ENCODE data around the gene RALGPS1. TPM values are rescaled to one million over a fixed set of nuclear protein-coding genes. Genes with fewer than 3 reads are reported as not detected.

RALGPS1 gene
- total and polyA plus RNA-seq, 2 of the 13 experiments (the other 11 are each of a cell fraction or from before 2014, with no cell fraction given) = 3.7 to 6.5 TPM

DNA sequence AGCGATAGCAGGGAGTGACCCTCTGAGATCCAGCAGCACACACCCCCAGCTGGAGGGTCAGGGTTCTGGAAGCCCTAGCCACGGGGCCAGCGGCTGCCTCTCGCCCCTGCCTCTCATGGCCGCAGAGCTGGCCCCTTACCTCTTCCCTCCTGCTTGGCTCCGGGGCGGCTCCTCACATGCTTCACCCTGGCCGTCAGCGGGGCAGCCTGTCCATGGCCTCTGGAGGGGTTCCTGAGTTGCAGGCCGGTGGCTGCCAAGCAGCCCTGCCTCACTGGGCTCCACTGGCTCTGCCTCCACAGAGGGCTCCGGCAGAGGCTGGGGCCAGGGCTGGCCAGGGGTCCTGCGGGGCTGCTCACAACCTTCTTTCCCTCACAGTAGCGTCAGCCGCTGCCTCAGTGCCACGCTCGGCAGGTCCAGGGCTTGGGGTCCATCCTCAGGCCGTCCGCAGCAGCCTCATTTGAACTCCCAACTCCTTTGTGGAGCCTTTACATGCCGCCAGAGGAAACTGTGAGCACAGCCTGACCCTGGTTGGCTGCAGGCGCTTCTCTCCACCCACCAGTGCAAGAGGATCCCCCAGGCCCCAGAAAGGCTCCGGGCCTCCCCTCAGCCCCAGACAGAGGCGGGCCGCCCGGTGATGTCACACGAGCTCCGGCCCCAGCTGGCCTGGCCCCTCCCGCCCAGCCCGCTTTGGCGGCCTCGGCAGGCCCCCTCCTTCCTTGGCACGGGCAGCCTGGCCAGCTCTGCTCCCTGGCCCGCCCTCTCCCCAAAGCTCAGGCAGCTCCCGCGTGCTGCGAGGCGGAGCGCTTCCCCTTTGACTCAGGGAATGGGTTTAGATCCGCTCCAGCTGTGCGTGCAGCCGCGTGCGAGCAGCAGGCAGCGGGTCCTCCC is 207.8 kb downstream of the RALGPS1 start, which contains the start of gene ANGPTL2 (continued):
- TF ChIP-seq, protein P1, sequence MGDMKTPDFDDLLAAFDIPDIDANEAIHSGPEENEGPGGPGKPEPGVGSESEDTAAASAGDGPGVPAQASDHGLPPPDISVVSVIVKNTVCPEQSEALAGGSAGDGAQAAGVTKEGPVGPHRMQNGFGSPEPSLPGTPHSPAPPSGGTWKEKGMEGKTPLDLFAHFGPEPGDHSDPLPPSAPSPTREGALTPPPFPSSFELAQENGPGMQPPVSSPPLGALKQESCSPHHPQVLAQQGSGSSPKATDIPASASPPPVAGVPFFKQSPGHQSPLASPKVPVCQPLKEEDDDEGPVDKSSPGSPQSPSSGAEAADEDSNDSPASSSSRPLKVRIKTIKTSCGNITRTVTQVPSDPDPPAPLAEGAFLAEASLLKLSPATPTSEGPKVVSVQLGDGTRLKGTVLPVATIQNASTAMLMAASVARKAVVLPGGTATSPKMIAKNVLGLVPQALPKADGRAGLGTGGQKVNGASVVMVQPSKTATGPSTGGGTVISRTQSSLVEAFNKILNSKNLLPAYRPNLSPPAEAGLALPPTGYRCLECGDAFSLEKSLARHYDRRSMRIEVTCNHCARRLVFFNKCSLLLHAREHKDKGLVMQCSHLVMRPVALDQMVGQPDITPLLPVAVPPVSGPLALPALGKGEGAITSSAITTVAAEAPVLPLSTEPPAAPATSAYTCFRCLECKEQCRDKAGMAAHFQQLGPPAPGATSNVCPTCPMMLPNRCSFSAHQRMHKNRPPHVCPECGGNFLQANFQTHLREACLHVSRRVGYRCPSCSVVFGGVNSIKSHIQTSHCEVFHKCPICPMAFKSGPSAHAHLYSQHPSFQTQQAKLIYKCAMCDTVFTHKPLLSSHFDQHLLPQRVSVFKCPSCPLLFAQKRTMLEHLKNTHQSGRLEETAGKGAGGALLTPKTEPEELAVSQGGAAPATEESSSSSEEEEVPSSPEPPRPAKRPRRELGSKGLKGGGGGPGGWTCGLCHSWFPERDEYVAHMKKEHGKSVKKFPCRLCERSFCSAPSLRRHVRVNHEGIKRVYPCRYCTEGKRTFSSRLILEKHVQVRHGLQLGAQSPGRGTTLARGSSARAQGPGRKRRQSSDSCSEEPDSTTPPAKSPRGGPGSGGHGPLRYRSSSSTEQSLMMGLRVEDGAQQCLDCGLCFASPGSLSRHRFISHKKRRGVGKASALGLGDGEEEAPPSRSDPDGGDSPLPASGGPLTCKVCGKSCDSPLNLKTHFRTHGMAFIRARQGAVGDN (CRISPR knock-in tag; IDR thresholded peaks at IDR 0.05) = peak; percentile 89
- TF ChIP-seq ZNF572 (CRISPR knock-in tag; IDR thresholded peaks at IDR 0.05) (0 out of 2 replicates have a peak, but pooled peaks have one; percentile 61), TRIM24 (CRISPR knock-in tag; IDR thresholded peaks at IDR 0.05) (no peak), HIVEP1 (CRISPR knock-in tag; IDR thresholded peaks at IDR 0.05) (peak; percentile 38), ZBTB20 (CRISPR knock-in tag; IDR thresholded peaks at IDR 0.05; ENCODE audit: borderline replicate concordance, low read depth) (no peak), PITX1 (CRISPR knock-in tag; IDR thresholded peaks at IDR 0.05) (no peak), ZNF674 (CRISPR knock-in tag; IDR thresholded peaks at IDR 0.05; ENCODE audit: low read depth) (no peak), ZNF552 (CRISPR knock-in tag; IDR thresholded peaks at IDR 0.05; ENCODE audit: borderline replicate concordance) (no peak), ZFX (CRISPR knock-in tag; IDR thresholded peaks at IDR 0.05; ENCODE audit: low read depth) (no peak), HNRNPL (IDR thresholded peaks at IDR 0.05; ENCODE audit: low read depth, low read length) (peak; percentile 70; the same call in 1 of the 2 replicates), ZNF251 (CRISPR knock-in tag; IDR thresholded peaks at IDR 0.05) (no peak), ZNF543 (CRISPR knock-in tag; IDR thresholded peaks at IDR 0.05) (no peak), SMAD1 (CRISPR knock-in tag; IDR thresholded peaks at IDR 0.05; ENCODE audit: borderline replicate concordance, low read depth) (no peak), SNAPC2 (CRISPR knock-in tag; IDR thresholded peaks at IDR 0.05) (no peak), ZNF879 (CRISPR knock-in tag; IDR thresholded peaks at IDR 0.05) (no peak), ZNF350 (CRISPR knock-in tag; IDR thresholded peaks at IDR 0.05; ENCODE audit: borderline replicate concordance, low read depth) (peak; percentile 39; the same call in 1 of the 2 replicates), BCL6 (CRISPR knock-in tag; IDR thresholded peaks at IDR 0.05) (no peak), ZNF253 (CRISPR knock-in tag; IDR thresholded peaks at IDR 0.05; ENCODE audit: borderline replicate concordance) (no peak), DMAP1 (CRISPR knock-in tag; IDR thresholded peaks at IDR 0.05) (peak; percentile 31; the same call in 1 of the 2 replicates), HDAC2 (CRISPR knock-in tag; IDR thresholded peaks at IDR 0.05) (no peak)
- TF ChIP-seq, protein P2, sequence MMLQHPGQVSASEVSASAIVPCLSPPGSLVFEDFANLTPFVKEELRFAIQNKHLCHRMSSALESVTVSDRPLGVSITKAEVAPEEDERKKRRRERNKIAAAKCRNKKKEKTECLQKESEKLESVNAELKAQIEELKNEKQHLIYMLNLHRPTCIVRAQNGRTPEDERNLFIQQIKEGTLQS (CRISPR knock-in tag; IDR thresholded peaks at IDR 0.05) = no peak
- TF ChIP-seq, protein P3, sequence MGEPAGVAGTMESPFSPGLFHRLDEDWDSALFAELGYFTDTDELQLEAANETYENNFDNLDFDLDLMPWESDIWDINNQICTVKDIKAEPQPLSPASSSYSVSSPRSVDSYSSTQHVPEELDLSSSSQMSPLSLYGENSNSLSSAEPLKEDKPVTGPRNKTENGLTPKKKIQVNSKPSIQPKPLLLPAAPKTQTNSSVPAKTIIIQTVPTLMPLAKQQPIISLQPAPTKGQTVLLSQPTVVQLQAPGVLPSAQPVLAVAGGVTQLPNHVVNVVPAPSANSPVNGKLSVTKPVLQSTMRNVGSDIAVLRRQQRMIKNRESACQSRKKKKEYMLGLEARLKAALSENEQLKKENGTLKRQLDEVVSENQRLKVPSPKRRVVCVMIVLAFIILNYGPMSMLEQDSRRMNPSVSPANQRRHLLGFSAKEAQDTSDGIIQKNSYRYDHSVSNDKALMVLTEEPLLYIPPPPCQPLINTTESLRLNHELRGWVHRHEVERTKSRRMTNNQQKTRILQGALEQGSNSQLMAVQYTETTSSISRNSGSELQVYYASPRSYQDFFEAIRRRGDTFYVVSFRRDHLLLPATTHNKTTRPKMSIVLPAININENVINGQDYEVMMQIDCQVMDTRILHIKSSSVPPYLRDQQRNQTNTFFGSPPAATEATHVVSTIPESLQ (CRISPR knock-in tag; conservative IDR thresholded peaks at IDR 0.05) = no peak
- TF ChIP-seq, protein P4, sequence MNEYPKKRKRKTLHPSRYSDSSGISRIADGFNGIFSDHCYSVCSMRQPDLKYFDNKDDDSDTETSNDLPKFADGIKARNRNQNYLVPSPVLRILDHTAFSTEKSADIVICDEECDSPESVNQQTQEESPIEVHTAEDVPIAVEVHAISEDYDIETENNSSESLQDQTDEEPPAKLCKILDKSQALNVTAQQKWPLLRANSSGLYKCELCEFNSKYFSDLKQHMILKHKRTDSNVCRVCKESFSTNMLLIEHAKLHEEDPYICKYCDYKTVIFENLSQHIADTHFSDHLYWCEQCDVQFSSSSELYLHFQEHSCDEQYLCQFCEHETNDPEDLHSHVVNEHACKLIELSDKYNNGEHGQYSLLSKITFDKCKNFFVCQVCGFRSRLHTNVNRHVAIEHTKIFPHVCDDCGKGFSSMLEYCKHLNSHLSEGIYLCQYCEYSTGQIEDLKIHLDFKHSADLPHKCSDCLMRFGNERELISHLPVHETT (CRISPR knock-in tag; conservative IDR thresholded peaks at IDR 0.05) = no peak

Data from HepG2 (cell line).